HG03280 (cell line): ENCODE data around the gene DEPP1.
A peak's percentile ranks its signal among the peaks of the same experiment; 100 is the strongest.
"Not testable (repeated sequence)": the region's sequence is repeated elsewhere in the genome, so short reads cannot be mapped to it uniquely, and the experiment has no call there.

Source experiments
- ATAC-seq: cut with Tn5 transposase; IDR thresholded peaks from one replicate; pipeline ENCODE4 v1.9.1; 2021; ENCODE audit warnings: mild to moderate bottlenecking, moderate library complexity; ENCODE audit not compliant: unreplicated experiment

Gene DEPP1, protein sequence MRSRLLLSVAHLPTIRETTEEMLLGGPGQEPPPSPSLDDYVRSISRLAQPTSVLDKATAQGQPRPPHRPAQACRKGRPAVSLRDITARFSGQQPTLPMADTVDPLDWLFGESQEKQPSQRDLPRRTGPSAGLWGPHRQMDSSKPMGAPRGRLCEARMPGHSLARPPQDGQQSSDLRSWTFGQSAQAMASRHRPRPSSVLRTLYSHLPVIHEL

DNA sequence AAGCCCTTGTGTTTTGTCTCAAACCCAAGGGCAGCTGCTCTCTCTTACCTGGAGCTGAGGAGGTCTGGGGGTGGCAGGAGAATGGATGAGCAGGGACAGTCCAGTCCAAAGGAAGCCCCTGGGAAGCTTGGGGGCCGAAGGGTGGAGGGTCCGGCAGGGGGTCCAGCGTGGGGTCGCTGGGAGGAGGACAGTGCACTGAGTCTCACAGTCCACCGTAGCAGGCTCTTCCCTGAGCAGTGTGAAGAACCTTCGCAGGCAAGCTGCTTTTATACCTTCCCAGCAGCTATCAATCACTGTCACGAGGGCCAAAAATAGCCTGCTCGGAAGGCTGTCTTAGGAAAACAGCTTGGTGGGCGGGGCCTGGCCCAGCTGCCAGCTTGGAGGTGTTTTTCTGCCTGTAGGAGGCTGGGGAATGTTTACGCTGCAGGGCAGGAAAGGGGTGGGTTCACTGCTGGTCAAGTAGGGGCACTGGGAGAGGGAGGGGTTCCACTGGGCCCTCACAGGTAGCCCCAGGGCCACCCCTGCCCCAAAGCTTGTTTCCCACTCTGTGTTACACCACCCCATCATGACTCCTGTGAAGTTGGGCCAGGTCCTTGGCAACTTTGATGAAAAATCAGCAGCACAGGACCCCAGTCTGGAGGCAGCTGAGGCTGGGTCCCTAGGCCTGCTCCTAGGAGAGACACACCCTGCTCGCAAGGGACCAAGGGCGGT, at the start of gene DEPP1:
TSS of gene DEPP1 (minus strand) at position 240 of the 711 bp plus-strand sequence. CDS start 779 bp downstream, outside the sequence.
- no peak for ATAC-seq

DNA sequence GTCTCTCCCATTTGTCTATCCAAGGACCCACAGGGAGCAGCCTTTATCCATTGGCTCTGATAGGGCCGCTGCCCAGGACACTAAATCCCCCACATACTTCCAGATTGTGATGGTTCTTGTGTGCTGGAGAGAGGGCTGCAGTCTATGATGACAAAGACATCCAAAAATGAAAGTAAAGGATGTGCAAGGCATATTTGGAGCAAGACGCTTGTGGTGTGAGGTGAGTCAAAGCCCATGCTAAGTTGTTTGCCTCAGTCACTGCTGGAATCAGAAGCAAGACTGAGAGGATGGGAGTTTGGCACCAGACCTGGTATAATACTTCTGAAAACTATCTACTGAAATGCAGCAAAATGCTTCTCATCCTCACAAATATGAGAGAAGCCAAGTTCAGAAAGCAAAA, 44.8 kb upstream of the DEPP1 start:
- no peak for ATAC-seq

DNA sequence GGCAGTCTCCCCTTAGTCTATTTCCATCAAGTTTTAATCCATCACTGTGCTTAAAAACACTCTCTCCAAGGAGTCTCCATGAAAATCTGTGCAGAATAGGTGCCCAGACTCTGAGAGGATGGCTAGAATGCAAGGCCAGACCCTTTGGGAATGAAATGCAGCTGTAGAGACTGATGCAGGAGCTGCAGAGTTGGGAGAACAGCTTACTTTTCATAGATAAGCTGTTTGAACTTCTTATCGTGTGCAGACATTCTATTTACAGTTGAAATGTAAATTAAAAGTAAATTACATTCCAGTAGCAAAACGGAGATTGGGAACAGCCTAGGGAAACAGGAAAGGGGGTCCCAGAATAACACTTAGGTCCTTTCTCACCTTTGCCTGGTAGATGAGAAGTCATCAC, 37.0 kb upstream of the DEPP1 start:
- no peak for ATAC-seq

DNA sequence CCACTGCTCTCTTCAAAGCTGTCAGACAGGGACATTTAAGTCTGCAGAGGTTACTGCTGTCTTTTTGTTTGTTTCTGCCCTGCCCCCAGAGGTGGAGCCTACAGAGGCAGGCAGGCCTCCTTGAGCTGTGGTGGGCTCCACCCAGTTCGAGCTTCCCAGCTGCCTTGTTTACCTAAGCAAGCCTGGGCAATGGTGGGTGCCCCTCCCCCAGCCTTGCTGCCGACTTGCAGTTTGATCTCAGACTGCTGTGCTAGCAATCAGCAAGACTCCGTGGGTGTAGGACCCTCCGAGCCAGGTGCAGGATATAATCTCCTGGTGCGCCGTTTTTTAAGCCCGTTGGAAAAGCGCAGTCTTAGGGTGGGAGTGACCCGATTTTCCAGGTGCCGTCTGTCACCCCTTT, 35.9 kb upstream of the DEPP1 start:
- ATAC-seq: not testable (repeated sequence)

DNA sequence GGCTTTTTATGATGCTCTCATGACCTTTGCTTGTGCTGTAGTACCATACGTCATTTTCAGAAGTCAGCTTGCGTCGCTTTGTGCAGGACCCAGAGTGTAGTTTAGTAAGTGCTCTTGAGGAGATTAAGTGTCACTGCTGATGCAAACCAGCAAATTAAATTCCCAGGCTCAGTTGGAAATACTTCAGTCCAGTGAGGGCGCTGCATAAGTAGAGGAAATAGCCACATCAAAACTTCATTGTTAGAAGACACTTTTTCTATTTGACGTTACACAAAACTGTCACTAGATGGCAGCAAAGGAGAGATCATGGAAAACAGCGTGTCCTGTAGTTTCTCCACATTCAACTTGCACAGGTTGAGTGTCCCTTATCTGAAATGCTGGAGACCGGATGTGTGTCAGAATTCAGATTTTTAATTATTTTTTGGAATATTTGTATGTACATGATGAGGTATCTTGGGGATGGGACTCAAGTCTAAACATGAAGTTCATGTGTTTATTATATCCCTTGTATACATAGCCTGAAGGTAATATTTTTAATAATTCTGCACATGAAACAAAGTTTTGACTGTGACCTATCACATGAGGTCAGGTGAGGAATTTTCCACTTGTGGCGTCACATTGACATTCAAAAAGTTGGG, 30.0 kb upstream of the DEPP1 start:
- ATAC-seq: peak; percentile 64

DNA sequence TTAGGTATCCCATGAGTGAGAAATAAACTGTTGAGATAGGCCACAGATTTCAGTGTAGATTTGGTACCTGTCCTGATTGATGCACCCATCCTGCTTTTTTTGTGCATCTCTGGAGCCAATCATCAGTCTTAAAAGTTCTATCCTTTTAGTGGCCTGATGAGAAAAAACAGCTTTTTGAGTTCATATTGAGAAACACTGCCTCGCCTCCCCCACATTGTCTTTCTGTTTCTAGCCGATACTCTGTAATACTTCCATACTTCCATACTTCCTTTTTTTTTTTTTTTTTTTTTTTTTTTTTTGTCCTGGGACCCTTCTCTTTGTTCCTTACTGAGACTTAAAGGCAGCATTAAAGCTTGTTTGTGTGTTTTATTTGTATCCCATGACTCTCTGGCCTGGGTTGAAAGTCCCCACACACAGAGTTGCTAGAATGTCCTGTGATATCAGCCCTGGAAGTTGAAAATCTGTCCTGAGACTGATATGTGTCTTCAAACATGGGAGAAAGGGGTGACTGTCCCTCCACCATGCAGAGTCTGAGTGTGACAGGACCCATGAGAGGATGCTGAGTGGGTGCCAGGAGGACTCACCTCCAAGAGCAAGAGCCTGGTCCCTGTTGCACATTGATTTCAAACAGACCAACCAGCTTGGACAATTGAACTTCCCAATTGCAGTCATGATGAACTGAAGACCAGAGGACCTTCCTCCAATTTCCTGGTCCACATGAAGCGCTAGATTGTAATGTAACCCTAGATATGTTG, 27.8 kb upstream of the DEPP1 start:
- no peak for ATAC-seq

DNA sequence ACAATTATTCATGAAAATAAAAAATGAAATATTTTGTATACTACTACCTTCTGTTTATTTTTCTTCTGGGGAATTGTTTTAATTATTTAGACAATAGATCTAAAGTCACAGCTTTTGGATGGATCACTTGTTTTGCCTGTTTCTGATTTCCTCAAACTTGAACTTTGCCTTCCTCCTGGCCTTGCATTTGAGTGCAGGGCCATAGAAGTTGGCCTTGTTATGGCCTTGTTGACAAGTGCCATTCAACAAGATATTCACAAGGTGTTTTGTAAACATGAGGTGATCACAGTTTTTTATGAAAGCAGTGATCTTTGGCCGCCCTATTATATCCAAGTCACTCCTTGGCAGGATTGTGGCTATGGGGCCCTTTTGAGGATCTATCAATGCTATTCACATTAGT, 26.7 kb upstream of the DEPP1 start:
- no peak for ATAC-seq

DNA sequence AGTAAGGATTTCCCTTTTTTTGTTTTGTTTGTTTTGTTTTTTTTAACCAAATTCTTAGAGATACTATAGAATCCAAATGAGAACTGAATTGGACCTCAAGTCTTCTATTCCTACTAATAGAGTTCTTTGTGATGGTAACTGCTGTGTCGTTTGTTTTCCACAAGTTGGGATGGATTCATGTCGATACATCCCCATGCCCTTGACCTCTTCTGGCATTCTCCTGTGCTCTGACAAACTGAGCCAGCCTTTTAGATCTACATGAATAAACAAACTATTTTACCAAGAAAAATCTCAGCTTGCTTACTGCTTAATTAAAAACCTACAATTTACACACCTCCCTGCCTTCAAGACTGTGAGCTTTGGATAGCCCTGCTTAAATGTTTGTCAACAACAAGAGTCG, 26.1 kb upstream of the DEPP1 start:
- ATAC-seq: no peak

DNA sequence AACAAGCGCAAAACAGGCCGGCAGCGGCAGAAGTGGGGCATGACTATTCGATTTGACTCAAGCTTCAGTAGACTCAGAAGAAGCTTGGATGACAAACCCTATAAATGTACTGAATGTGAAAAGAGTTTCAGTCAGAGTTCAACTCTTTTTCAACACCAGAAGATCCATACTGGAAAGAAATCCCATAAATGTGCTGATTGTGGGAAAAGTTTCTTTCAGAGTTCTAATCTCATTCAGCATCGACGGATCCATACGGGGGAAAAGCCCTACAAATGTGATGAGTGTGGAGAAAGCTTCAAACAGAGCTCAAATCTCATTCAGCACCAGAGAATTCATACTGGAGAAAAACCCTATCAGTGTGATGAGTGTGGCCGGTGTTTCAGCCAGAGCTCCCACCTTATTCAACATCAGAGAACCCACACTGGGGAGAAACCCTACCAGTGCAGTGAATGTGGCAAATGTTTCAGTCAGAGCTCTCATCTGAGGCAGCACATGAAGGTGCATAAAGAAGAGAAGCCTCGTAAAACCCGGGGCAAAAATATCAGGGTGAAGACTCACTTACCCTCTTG, 24.9 kb upstream of the DEPP1 start:
- no peak for ATAC-seq

DNA sequence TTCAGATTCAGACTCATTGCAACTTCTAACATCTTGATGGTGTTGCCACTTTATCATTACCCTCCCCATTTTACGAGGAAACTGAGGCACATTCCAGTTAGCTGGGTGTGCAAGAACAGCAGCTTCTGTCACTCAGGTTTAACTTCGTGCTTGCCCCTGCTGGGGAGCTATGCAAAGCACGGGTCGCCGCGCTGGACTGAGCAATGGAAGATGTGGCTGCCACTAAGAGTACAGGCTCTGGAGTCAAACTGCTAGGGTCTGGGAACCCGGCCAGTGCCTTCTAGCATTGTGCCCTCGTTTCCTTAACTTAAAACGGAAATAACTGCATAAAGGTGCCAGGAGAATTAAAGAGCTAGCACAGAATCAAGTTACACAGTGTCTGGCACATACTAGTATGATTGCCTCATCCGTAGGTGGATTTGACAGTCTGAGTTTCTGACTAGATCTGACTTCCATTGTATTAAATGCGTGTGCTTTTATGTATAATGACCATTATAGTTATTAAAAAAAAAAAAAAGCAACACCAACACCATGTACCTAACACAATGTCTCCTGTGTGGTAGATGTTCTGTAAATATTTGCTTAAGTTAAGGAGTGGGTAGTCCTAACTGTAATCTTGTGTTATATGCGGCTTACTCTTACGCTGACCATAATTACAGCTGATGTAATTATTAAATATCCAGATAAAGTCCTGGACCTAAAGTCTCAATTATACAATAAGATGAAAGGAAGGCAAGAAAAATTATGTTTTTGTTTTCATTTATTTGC, 23.0 kb upstream of the DEPP1 start:
- ATAC-seq: peak; percentile 87

DNA sequence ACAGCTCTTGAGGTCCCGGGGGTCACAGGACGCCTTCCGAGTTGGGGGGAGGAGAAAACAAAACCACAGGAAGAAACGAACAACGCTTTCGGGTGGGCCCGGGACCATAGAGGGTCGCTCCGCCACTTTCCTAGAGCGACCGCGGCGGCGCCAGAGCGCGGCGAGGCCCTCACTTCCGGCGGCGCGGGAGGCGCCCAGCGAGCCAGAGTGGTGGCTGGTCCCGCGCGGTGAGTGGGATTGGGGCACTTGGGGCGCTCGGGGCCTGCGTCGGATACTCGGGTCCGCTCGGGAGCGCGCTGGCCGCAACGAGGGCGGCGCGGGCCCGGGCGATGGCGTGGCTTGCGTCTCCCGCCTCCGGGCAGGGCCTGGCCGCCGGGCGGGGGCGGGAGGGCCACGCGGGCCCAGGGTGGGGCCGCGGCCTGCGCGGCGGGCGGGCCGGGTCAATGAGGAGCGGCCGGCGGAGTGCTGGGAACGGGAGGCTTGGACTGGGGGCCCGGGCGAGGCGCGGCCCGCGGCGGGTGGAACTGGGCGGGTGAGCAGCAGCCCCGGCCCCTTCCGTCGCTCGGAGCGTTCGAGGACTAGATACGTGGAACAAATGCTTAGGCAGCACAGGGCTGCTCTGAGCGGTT, 22.3 kb upstream of the DEPP1 start, which contains the start of gene ZNF22:
TSS of gene ZNF22 (plus strand) at position 172 of the 629 bp plus-strand sequence. CDS start 2,446 bp downstream, outside the sequence.
- peak; percentile 66 for ATAC-seq

DNA sequence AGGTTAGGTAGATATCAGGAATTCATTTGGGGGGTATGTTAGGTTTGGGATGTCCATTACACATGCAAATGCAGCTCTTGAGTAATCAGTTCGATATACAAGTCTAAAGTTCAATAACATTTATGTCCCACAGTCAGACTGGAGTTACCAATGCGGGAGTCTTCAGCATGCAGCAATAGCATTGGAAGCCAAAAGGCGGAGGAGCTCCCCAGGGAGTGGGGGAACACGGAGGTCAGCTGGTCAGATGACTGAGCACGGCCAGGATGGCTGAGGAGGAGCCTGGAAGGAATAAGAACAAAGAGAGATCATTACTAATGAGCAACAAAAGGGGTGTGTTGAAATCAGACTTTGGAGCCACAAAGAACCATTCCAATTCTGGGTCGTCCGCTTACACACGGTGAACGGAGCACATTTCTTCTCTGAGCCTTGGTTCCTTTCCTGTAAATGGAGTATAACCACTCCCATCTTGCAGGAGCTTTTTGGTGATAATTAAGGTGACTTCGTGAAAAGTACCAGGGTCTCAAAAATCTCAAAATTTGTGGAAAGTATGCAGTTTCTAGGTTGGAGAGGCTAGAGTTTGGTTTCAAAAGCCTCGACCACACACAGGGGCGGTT, 21.6 kb upstream of the DEPP1 start:
- ATAC-seq: no peak

DNA sequence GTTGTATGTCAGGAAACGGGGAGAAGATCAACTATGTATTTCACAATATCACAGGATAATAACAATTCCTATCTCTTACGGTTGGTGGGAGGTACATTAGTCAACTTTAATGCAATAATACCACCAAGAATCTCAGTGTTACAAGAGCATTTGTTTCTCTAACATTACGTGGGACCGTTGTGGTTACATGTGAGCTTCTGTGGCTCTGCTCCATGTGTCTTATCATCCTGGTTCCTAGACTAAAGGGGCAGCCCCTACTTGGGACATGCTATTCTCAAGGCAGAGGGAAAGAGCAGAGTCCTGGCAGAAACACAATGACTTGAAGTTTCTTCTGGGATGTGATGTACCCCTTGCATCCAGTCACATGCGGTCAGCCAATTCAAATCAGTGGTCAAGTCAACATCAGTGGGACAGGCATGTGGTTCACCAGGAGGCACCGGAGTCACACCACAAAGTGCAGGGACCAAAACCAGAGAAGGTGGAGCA, 19.6 kb upstream of the DEPP1 start:
- no peak for ATAC-seq

DNA sequence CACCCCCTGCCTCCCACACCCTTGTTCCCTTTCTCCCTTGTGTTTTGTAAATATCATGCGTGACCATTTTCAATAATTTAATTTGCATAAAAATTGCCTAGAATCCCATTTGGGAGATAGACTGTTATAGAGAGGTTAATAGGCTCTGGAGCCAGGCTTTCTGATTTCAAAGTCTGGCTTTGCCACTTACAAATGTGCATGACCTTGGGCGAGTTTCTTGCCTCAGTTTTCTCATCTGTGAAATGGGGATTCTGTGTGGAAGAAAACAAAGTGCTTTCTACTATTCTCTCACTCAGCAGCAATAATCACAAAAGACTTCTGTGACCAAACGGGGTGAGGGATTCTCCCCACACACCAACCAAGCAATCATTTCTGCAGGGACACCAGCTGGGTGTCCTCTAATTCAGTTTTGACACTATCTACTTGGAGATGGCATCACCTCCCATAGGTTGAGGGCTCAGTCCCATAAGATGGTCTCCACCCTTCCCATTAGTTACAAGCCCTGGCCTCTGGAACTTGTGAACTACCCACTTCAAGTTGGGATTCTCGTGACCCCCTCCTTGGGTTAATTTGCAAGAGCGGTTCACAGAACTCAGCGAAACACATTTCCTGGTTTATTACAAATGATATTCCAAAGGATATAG, 18.6 kb upstream of the DEPP1 start:
- ATAC-seq: no peak

DNA sequence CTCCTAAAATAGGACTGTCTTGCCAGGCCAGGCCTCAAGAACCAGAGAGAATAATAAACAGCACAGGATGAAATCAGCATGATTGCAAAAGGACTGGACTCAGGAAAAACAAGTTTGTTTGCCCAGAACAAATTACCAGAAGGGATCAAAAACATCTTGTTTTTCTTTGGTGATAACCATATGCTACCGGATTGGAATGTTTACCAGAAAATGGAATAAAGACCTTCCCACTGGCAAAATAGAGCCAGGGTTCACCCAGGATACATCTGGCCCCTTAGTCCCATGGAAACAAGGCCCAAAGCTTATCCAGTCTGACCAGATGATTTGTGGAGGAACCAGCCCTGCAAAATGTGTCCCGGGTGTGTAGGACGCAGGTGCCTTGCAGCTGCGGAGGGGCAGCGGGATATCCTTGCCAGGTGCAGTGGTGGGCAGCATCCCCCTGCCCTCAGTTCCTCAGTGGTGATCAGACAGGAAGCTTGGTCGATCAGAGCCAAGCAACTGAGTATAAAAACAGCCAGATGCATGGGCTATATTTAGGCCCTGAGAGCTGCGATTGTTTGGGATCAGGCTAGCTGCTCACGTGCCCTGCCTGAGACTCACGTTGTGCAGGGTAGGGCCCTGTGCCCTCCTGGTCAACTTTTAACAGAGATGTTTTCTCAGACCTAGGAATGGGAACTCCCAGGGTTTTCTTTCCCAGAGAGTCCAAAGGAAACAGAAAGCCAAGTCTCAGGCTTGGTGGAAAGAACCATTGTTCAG, 17.5 kb upstream of the DEPP1 start:
- ATAC-seq: no peak

DNA sequence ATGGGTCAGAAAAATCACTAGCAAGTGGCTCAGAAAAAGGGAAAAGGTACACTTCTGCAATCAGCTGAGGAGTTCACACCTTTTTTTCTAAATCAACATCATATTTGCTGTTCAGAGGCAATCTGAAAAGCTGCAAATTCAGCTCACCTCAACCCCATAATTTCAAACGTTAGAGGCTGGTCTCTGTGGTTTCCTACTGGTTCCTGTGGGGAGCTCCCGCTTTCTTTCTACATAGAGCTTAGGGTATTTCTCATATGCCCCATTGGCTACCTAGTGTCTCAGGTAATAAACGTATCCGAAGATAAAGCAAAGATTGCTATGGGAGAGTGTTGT, 16.9 kb upstream of the DEPP1 start:
- no peak for ATAC-seq

DNA sequence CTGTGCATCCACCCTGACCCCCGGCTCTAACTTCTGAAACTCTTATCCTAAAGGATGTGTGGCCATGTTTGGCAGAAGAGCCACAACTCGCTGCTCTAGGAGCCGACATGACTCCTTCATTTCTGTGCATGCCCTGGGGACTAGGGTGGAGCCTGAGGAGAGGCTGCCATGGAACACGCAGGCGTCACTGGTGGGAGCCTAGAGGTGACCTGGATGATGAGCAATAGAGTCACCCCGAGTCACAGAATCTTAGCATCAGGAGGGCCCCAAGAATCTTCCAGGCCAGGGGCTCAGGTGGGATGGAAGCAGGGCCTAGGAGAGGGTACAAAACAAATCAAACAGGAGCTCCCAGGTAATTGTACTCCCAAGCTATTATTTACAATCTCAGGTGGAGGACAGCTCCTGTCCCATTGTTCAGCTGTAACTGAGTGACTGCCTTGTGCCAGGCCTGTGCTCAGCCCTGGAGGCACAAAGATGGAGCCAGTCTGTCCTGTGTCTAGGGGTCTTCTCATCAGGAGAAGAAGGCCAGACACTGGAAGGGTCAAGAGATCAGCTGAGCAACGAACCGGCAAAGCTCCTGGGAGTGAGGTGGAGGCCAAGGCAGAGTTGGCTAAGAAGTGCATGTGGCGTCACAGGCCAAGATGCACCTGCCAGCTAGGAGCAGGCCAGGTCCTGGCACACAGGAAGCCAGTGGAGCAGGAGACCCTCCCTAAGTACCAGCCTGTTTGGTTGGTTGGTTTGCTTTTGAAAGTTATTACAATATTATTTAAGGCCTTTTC, 16.3 kb upstream of the DEPP1 start:
- ATAC-seq: no peak
